Measurements from ENCODE around the gene ALDH3B2. TPM values are rescaled to one million over a fixed set of nuclear protein-coding genes. Genes with fewer than 3 reads are reported as not detected.

ALDH3B2 gene
- total and polyA plus RNA-seq, 2 of the 8 experiments (the other 6 are each of a cell fraction or from before 2014, with no cell fraction given), result not detected

GRCh38 chr11:67656278-67656922, 18.0 kb downstream of the ALDH3B2 start:
- Histone ChIP-seq H3K56ac (replicated peaks; ENCODE audit: insufficient read length, low read depth, low read length) (no peak overlapping the region), H3K14ac (ENCODE audit: insufficient read length) (no peak overlapping the region), H2BK20ac (ENCODE audit: low read length) (no peak overlapping the region), H2BK5ac (ENCODE audit: low read depth, low read length) (no peak overlapping the region), H3K27ac (ENCODE audit: low read depth, low read length) (no peak overlapping the region), H3K9me3 (ENCODE audit: insufficient read depth in 2 of 2, low read depth in 1 of 2, low read length in 1 of 2) (peaks cover 22 to 25% of the 10 kb centered on the region in 2 experiments), H3K18ac (ENCODE audit: extremely low read depth, low read length) (no peak overlapping the region), H4K8ac (ENCODE audit: extremely low read depth, insufficient read depth, low read length) (no peak overlapping the region), H2BK15ac (ENCODE audit: low read length) (no peak overlapping the region), H2AK5ac (ENCODE audit: low read depth, low read length) (no peak overlapping the region), H3K27me3 (replicated peaks in 1 of 4; ENCODE audit: control insufficient read depth in 3 of 4, extremely low read depth in 1 of 4, insufficient read depth in 3 of 4, low read length in 3 of 4) (no peaks in the 10 kb centered on the region), H3K79me1 (ENCODE audit: low read depth, low read length) (no peaks in the 10 kb centered on the region), H3K36me3 (ENCODE audit: control insufficient read depth in 2 of 4, insufficient read depth in 4 of 4, low read length in 3 of 4) (no peaks in the 10 kb centered on the region), H4K20me1 (replicated peaks in 1 of 2; ENCODE audit: control insufficient read depth in 1 of 2, insufficient read depth in 2 of 2, low read length in 2 of 2) (no peaks in the 10 kb centered on the region), H2AFZ (ENCODE audit: low read length) (no peak overlapping the region), H3K79me2 (ENCODE audit: control insufficient read depth in 1 of 2, insufficient read depth in 2 of 2, low read length in 2 of 2) (no peaks in the 10 kb centered on the region), H3K23me2 (ENCODE audit: low read depth, low read length) (no peaks in the 10 kb centered on the region), H3K4ac (replicated peaks; ENCODE audit: insufficient read length, low read depth, low read length) (no peak overlapping the region), H3K9ac (replicated peaks in 1 of 4; ENCODE audit: extremely low read depth in 1 of 4, low read depth in 3 of 4, low read length in 3 of 4) (no peak overlapping the region), H3K23ac (ENCODE audit: insufficient read length) (no peak overlapping the region), H3K4me2 (ENCODE audit: insufficient read depth in 1 of 2, low read depth in 2 of 2, low read length in 2 of 2) (no peak overlapping the region), H3K4me3 (ENCODE audit: extremely low read depth in 1 of 4, insufficient read depth in 2 of 4, low read depth in 3 of 4, low read length in 4 of 4) (no peak overlapping the region), H2BK12ac (ENCODE audit: low read depth, low read length) (no peak overlapping the region), H4K5ac (ENCODE audit: insufficient read length, low read depth, low read length) (no peak overlapping the region), H2BK120ac (replicated peaks; ENCODE audit: low read depth, low read length) (no peak overlapping the region), H3K4me1 (replicated peaks in 1 of 4; ENCODE audit: control insufficient read depth in 3 of 4, insufficient read depth in 4 of 4, low read length in 3 of 4) (no peaks in the 10 kb centered on the region), H4K91ac (replicated peaks; ENCODE audit: insufficient read length, low read length) (no peak overlapping the region)
- ChIA-PET POLR2A (ENCODE audit: partially characterized antibody) (interaction anchor here (0.7 kb wide), 1 partner anchor 385 kb away, joined by 3 read pairs; no protein-coding TSS in a partner anchor), CTCF (ENCODE audit: partially characterized antibody) (interaction anchor here (0.6 to 1.6 kb wide), 5 partner anchors 8 to 108 kb away, joined by 3 to 7 read pairs (median 4); partner anchors contain the start of gene TBX10)
- WGBS, 2 experiments (ENCODE audit: extremely low coverage in 1 of 2, insufficient coverage in 1 of 2, insufficient read length in 1 of 2, insufficient replicate concordance in 2 of 2, low coverage in 1 of 2, low lambda C conversion rate in 2 of 2, missing lambda C conversion rate in 1 of 2), result 86% methylated on average over 4 of the region's 4 CpGs; no CpG with 5 or more reads in 1 of the 2 experiments
- FAIRE-seq (no peak), DNase-seq (ENCODE audit: low read depth in 1 of 2, low spot score in 2 of 2) (no peak)
- no peak for TF ChIP-seq TEAD4 (IDR thresholded peaks at IDR 0.05; ENCODE audit: low read depth, low read length)
- TF ChIP-seq JUN (IDR thresholded peaks at IDR 0.05; ENCODE audit: low read depth, low read length), result no peak
- no peak for TF ChIP-seq CEBPB (IDR thresholded peaks at IDR 0.05; ENCODE audit: low read depth, low read length)

All from H1 (cell line).